Neural progenitor cell (in vitro differentiated cells): ENCODE data around the gene OR51B2. TPM values are rescaled to one million over a fixed set of nuclear protein-coding genes. Genes with fewer than 3 reads are reported as not detected.
"Not testable (repeated sequence)": the region's sequence is repeated elsewhere in the genome, so short reads cannot be mapped to it uniquely, and the experiment has no call there.

Experiments
- DNase-seq: peaks from one replicate; pipeline ENCODE4 v3.0.0-alpha.2; 2016; ENCODE audit warnings: low spot score
- H2AFZ ChIP-seq: fragments of 200-600 bp; sonication (generic); replicated peaks from 2 replicates; pipeline ENCODE4 v1.6.1; 2016; ENCODE audit warnings: antibody characterized with exemption
- H3F3A ChIP-seq: fragments of 200-600 bp; sonication (generic); 2 replicates; pipeline ENCODE4 v1.6.1; 2016; ENCODE audit warnings: antibody characterized with exemption, low read depth
- H3K27ac ChIP-seq: fragments of 200-600 bp; sonication (generic); 2 replicates; pipeline ENCODE4 v1.5.1; 2016; ENCODE audit warnings: mild to moderate bottlenecking
- H3K27me3 ChIP-seq: fragments of 200-600 bp; sonication (generic); 2 replicates; pipeline ENCODE4 v1.6.1; 2016; ENCODE audit warnings: mild to moderate bottlenecking, moderate library complexity
- H3K36me3 ChIP-seq: fragments of 200-600 bp; sonication (generic); 2 replicates; pipeline ENCODE4 v1.5.1; 2016
- H3K4me1 ChIP-seq: fragments of 200-600 bp; sonication (generic); 2 replicates; pipeline ENCODE4 v1.6.1; 2016; ENCODE audit warnings: mixed run types
- H3K4me2 ChIP-seq: fragments of 200-600 bp; sonication (generic); 2 replicates; pipeline ENCODE4 v1.6.1; 2016
- H3K4me3 ChIP-seq: fragments of 200-600 bp; sonication (generic); 2 replicates; pipeline ENCODE4 v1.5.1; 2016
- H3K79me2 ChIP-seq: fragments of 200-600 bp; sonication (generic); 2 replicates; pipeline ENCODE4 v1.6.1; 2016; ENCODE audit warnings: low read depth
- H3K9ac ChIP-seq: fragments of 200-600 bp; sonication (generic); 2 replicates; pipeline ENCODE4 v1.6.1; 2016
- H3K9me3 ChIP-seq: fragments of 200-600 bp; sonication (generic); 2 replicates; pipeline ENCODE4 v1.5.1; 2016; ENCODE audit warnings: low read depth
- H4K20me1 ChIP-seq: fragments of 200-600 bp; sonication (generic); 2 replicates; pipeline ENCODE4 v1.6.1; 2016; ENCODE audit warnings: low read depth
- H3K27ac Mint-ChIP-seq: 3 replicates; pipeline ENCODE4 v1.8.0; 2021; ENCODE audit warnings: mixed read lengths
- H3K27me3 Mint-ChIP-seq: 2 replicates; pipeline ENCODE4 v1.8.0; 2022; ENCODE audit warnings: low read depth, mild to moderate bottlenecking, inconsistent platforms, moderate library complexity, mixed read lengths; ENCODE audit not compliant: insufficient read depth
- H3K36me3 Mint-ChIP-seq: 3 replicates; pipeline ENCODE4 v1.8.0; 2021; ENCODE audit warnings: mixed read lengths
- H3K4me1 Mint-ChIP-seq: 3 replicates; pipeline ENCODE4 v1.8.0; 2021; ENCODE audit warnings: mixed read lengths
- H3K4me3 Mint-ChIP-seq: 3 replicates; pipeline ENCODE4 v1.8.0; 2021; ENCODE audit warnings: mild to moderate bottlenecking, moderate library complexity, mixed read lengths
- H3K9me3 Mint-ChIP-seq: 3 replicates; pipeline ENCODE4 v1.8.0; 2020; ENCODE audit warnings: mixed read lengths
- CTCF ChIP-seq: fragments of 200-600 bp; sonication (generic); IDR thresholded peaks from 2 replicates; pipeline ENCODE4 v1.5.1; 2017; ENCODE audit warnings: antibody characterized with exemption, mild to moderate bottlenecking
- EZH2 ChIP-seq: fragments of 200-600 bp; sonication (generic); IDR thresholded peaks from 2 replicates; pipeline ENCODE4 v1.6.1; 2017; ENCODE audit warnings: antibody characterized with exemption, mild to moderate bottlenecking, moderate library complexity
- EZH2phosphoT487 ChIP-seq: fragments of 200-600 bp; sonication (generic); IDR thresholded peaks from 2 replicates; pipeline ENCODE4 v1.6.1; 2017; ENCODE audit warnings: antibody characterized with exemption
- total RNA-seq: library from RNA; depleted of rRNA; stranded (reverse); fragments of >200 nt; gene quantifications from 2 replicates; pipeline ENCODE4 v1.2.3, GENCODE V29; 2015; ENCODE audit warnings: low replicate concordance

Gene OR51B2
- total RNA-seq, 1 donor from 2014 or later, result not detected

GRCh38 chr11:5367448-5368074 lies 43.5 kb upstream of the OR51B2 start:
- Histone ChIP-seq H3K4me1 (no peaks in the 10 kb centered on the region), H4K20me1 (no peaks in the 10 kb centered on the region), H3K27ac (no peak overlapping the region), H3K36me3 (no peaks in the 10 kb centered on the region), H3K9me3 (no peaks in the 10 kb centered on the region), H3K4me2 (no peak overlapping the region), H3K9ac (no peak overlapping the region), H3K27me3 (no peaks in the 10 kb centered on the region), H3K79me2 (no peaks in the 10 kb centered on the region), H3F3A (no peaks in the 10 kb centered on the region), H3K4me3 (no peak overlapping the region), H2AFZ (no peak overlapping the region)
- H3K27me3 Mint-ChIP-seq, result peaks cover 2% of the 10 kb centered on the region
- no peak overlapping the region for H3K4me3 Mint-ChIP-seq
- peaks cover under 1% of the 10 kb centered on the region for H3K9me3 Mint-ChIP-seq
- no peaks in the 10 kb centered on the region for H3K36me3 Mint-ChIP-seq
- H3K4me1 Mint-ChIP-seq, result no peaks in the 10 kb centered on the region
- TF ChIP-seq EZH2phosphoT487 (no peak), CTCF (no peak), EZH2 (no peak)
- no peak overlapping the region for H3K27ac Mint-ChIP-seq
- no peak for DNase-seq

GRCh38 chr11:5366856-5367255 lies 42.8 kb upstream of the OR51B2 start:
- no peak overlapping the region for H3K4me2 ChIP-seq
- H3K79me2 ChIP-seq, result no peaks in the 10 kb centered on the region
- Mint-ChIP-seq H3K36me3 (no peaks in the 10 kb centered on the region), H3K4me3 (no peak overlapping the region), H3K4me1 (no peaks in the 10 kb centered on the region), H3K27me3 (peaks cover 2% of the 10 kb centered on the region), H3K9me3 (no peaks in the 10 kb centered on the region), H3K27ac (no peak overlapping the region)
- H3K9me3 ChIP-seq, result no peaks in the 10 kb centered on the region
- no peaks in the 10 kb centered on the region for H3K36me3 ChIP-seq
- DNase-seq, result no peak
- H4K20me1 ChIP-seq, result no peaks in the 10 kb centered on the region
- H3K4me3 ChIP-seq, result no peak overlapping the region
- H3K27me3 ChIP-seq, result no peaks in the 10 kb centered on the region
- no peak overlapping the region for H2AFZ ChIP-seq
- H3K9ac ChIP-seq, result no peak overlapping the region
- TF ChIP-seq EZH2 (no peak), CTCF (no peak), EZH2phosphoT487 (no peak)
- H3K27ac ChIP-seq, result no peak overlapping the region
- no peaks in the 10 kb centered on the region for H3F3A ChIP-seq
- no peaks in the 10 kb centered on the region for H3K4me1 ChIP-seq

GRCh38 chr11:5366365-5366764 lies 42.3 kb upstream of the OR51B2 start:
- not testable (repeated sequence) for H3K79me2 ChIP-seq, H3K4me3 ChIP-seq, H3K9ac ChIP-seq, H3K27ac Mint-ChIP-seq, H3K4me1 ChIP-seq, H3K27ac ChIP-seq, H3K27me3 ChIP-seq, H3K4me2 ChIP-seq, H3K9me3 ChIP-seq, H3F3A ChIP-seq, H3K36me3 Mint-ChIP-seq, DNase-seq, H3K4me1 Mint-ChIP-seq, H3K9me3 Mint-ChIP-seq, H3K36me3 ChIP-seq, H2AFZ ChIP-seq, H3K4me3 Mint-ChIP-seq, H3K27me3 Mint-ChIP-seq, H4K20me1 ChIP-seq

GRCh38 chr11:5364214-5364613 lies 40.1 kb upstream of the OR51B2 start:
- no peak overlapping the region for H3K9ac ChIP-seq

More at GRCh38 chr11:5364214-5364613, 40.1 kb upstream of the OR51B2 start:
- H3K27me3 ChIP-seq, result no peaks in the 10 kb centered on the region
- Mint-ChIP-seq H3K27me3 (peaks cover 2% of the 10 kb centered on the region), H3K9me3 (no peaks in the 10 kb centered on the region), H3K4me3 (no peak overlapping the region), H3K4me1 (no peaks in the 10 kb centered on the region), H3K36me3 (no peaks in the 10 kb centered on the region), H3K27ac (no peak overlapping the region)
- H2AFZ ChIP-seq, result no peak overlapping the region
- TF ChIP-seq CTCF, result no peak
- TF ChIP-seq EZH2phosphoT487, result no peak
- TF ChIP-seq EZH2, result no peak
- H3K9me3 ChIP-seq, result no peaks in the 10 kb centered on the region
- H3K4me3 ChIP-seq, result no peak overlapping the region
- H3K27ac ChIP-seq, result no peak overlapping the region
- H3K79me2 ChIP-seq, result no peaks in the 10 kb centered on the region
- H3F3A ChIP-seq, result no peaks in the 10 kb centered on the region
- no peak for DNase-seq
- H3K4me2 ChIP-seq, result no peak overlapping the region
- H3K36me3 ChIP-seq, result no peaks in the 10 kb centered on the region
- H4K20me1 ChIP-seq, result no peaks in the 10 kb centered on the region
- no peaks in the 10 kb centered on the region for H3K4me1 ChIP-seq
